IMR-90 (cell line): Measurements from ENCODE around the gene COX6B1.

Experiments
- BHLHE40 ChIP-seq: fragments of 150-350 bp; IDR thresholded peaks from 2 replicates; pipeline ENCODE4 v1.6.1; 2016; ENCODE audit warnings: mild to moderate bottlenecking, low read depth, low read length
- CEBPB ChIP-seq: IDR thresholded peaks from 2 replicates; pipeline ENCODE4 v1.6.1; 2012; ENCODE audit warnings: low read depth, low read length, improper control_type of control experiment
- CHD1 ChIP-seq: IDR thresholded peaks from 2 replicates; pipeline ENCODE4 v1.6.1; 2012; ENCODE audit warnings: low read depth, low read length, improper control_type of control experiment
- CTCF ChIP-seq: conservative IDR thresholded peaks from 2 replicates; pipeline ENCODE4 v1.5.1; 2012; ENCODE audit warnings: mild to moderate bottlenecking, low read depth, low read length, improper control_type of control experiment
- ELK1 ChIP-seq: fragments of 150-350 bp; IDR thresholded peaks from 2 replicates; pipeline ENCODE4 v1.6.1; 2016; ENCODE audit warnings: low read depth, mild to moderate bottlenecking, low read length, moderate library complexity, borderline replicate concordance
- FOS ChIP-seq: fragments of 150-350 bp; IDR thresholded peaks from 2 replicates; pipeline ENCODE4 v1.6.1; 2016; ENCODE audit warnings: low read depth, low read length
- MAFK ChIP-seq: IDR thresholded peaks from 2 replicates; pipeline ENCODE4 v1.6.1; 2012; ENCODE audit warnings: low read depth, low read length, improper control_type of control experiment
- MXI1 ChIP-seq: IDR thresholded peaks from 2 replicates; pipeline ENCODE4 v1.6.1; 2012; ENCODE audit warnings: low read depth, mild to moderate bottlenecking, low read length, moderate library complexity, borderline replicate concordance
- POLR2A ChIP-seq: IDR thresholded peaks from 2 replicates; pipeline ENCODE4 v1.6.1; 2012; ENCODE audit warnings: mild to moderate bottlenecking, low read depth, low read length
- RAD21 ChIP-seq: IDR thresholded peaks from 2 replicates; pipeline ENCODE4 v1.6.1; 2012; ENCODE audit warnings: low read length, improper control_type of control experiment
- RCOR1 ChIP-seq: IDR thresholded peaks from 2 replicates; pipeline ENCODE4 v1.6.1; 2012; ENCODE audit warnings: mild to moderate bottlenecking, low read length, improper control_type of control experiment; ENCODE audit not compliant: insufficient replicate concordance
- RFX5 ChIP-seq: IDR thresholded peaks from 2 replicates; pipeline ENCODE4 v1.8.0; 2012; ENCODE audit warnings: low read depth, mild to moderate bottlenecking, low read length, moderate library complexity
- USF2 ChIP-seq: fragments of 150-350 bp; IDR thresholded peaks from 2 replicates; pipeline ENCODE4 v1.6.1; 2017; ENCODE audit warnings: mild to moderate bottlenecking, antibody characterized with exemption, low read length, low read depth

GRCh38 chr19:35622750-35623149, 25.4 kb upstream of the COX6B1 start:
- no peak for TF ChIP-seq CTCF
- TF ChIP-seq RAD21 = no peak
- TF ChIP-seq USF2 = no peak
- TF ChIP-seq CEBPB = no peak
- no peak for TF ChIP-seq ELK1
- TF ChIP-seq BHLHE40 = no peak
- no peak for TF ChIP-seq POLR2A
- TF ChIP-seq RFX5 = no peak
- no peak for TF ChIP-seq FOS
- TF ChIP-seq RCOR1 = no peak
- TF ChIP-seq MAFK = no peak
- no peak for TF ChIP-seq CHD1
- TF ChIP-seq MXI1 = no peak
